Spinal cord (tissue), 10 donors: ENCODE measurements around the gene MYO19. TPM values are rescaled to one million over a fixed set of nuclear protein-coding genes. Genes with fewer than 3 reads are reported as not detected.
"Not testable (repeated sequence)": the region's sequence is repeated elsewhere in the genome, so short reads cannot be mapped to it uniquely, and the experiment has no call there.

Experiments
- DNase-seq, 6 donors: peaks; one replicate each; pipeline versions ENCODE4 v3.0.0 to v3.0.0-alpha.2; 2013 to 2015; ENCODE audit warnings: low spot score in 6 of 6, low read depth in 4 of 6
- H3K27ac ChIP-seq: one replicate; pipeline ENCODE4 v1.5.1; 2013; ENCODE audit warnings: low read depth, low read length, control low read depth
- H3K27me3 ChIP-seq: one replicate; pipeline ENCODE4 v1.6.1; 2013; ENCODE audit warnings: low read length; ENCODE audit not compliant: control insufficient read depth, insufficient read depth
- H3K36me3 ChIP-seq: one replicate; pipeline ENCODE4 v1.6.1; 2013; ENCODE audit warnings: low read length; ENCODE audit not compliant: control insufficient read depth, insufficient read depth
- H3K4me1 ChIP-seq: one replicate; pipeline ENCODE4 v1.6.1; 2013; ENCODE audit warnings: low read length; ENCODE audit not compliant: control insufficient read depth, insufficient read depth
- H3K4me3 ChIP-seq: one replicate; pipeline ENCODE4 v1.5.1; 2013; ENCODE audit warnings: low read depth, low read length, control low read depth
- H3K9me3 ChIP-seq: one replicate; pipeline ENCODE4 v1.6.1; 2013; ENCODE audit warnings: low read length; ENCODE audit not compliant: control insufficient read depth, insufficient read depth
- WGBS: methylation state at CpG from one replicate; pipeline ENCODE4 v1.1.5; 2013; ENCODE audit warnings: missing lambda C conversion rate; ENCODE audit not compliant: insufficient coverage; 5-methylcytosine and 5-hydroxymethylcytosine counted together
- polyA plus RNA-seq, 2 donors: library from polyadenylated mRNA; unstranded; fragments of 120-200 nt; gene quantifications; one replicate each; pipeline ENCODE4 v1.2.1, GENCODE V29; 2013; ENCODE audit not compliant: insufficient read length in 2 of 2
- small RNA-seq: library from RNA; depleted of rRNA; stranded (forward); fragments of <200 nt; gene quantifications from one replicate; pipeline ENCODE3, GENCODE V24; 2014; ENCODE audit warnings: low replicate concordance
- total RNA-seq, 2 donors: library from RNA; depleted of rRNA in 1 of 2; stranded (reverse); fragments of 120-200 nt in 1 of 2; fragments of >200 nt in 1 of 2; gene quantifications; one replicate each; pipeline versions ENCODE4 v1.2.3 to v1.2.4, GENCODE V29; 2013 to 2014
- donor health status: healthy.

Gene MYO19
- total and polyA plus RNA-seq, 4 donors, result 29.0 to 46.8 (median 36.2) TPM

- H3K27ac ChIP-seq, result no peak overlapping the region
- WGBS, result 96% methylated on average over 4 of the region's 5 CpGs
- H3K36me3 ChIP-seq, result no peaks in the 10 kb centered on the region
- DNase-seq, result no peak
- H3K9me3 ChIP-seq, result no peaks in the 10 kb centered on the region
- peaks cover 19% of the 10 kb centered on the region for H3K27me3 ChIP-seq
- peaks cover 6% of the 10 kb centered on the region for H3K4me1 ChIP-seq
- H3K4me3 ChIP-seq, result no peak overlapping the region
These were observed 75.6 kb downstream of the MYO19 start for GRCh38 chr17:36459045-36459444.

- H3K36me3 ChIP-seq, H3K27ac ChIP-seq, H3K9me3 ChIP-seq, H3K4me3 ChIP-seq, H3K4me1 ChIP-seq, DNase-seq, H3K27me3 ChIP-seq: not testable (repeated sequence)
- WGBS, result 99% methylated on average over 6 of the region's 9 CpGs
These were observed 77.0 kb downstream of the MYO19 start for GRCh38 chr17:36457701-36458100.

- 75% methylated on average over 8 of the region's 9 CpGs for WGBS
- H3K27me3 ChIP-seq, H3K27ac ChIP-seq, H3K9me3 ChIP-seq, H3K36me3 ChIP-seq, H3K4me1 ChIP-seq, DNase-seq, H3K4me3 ChIP-seq: not testable (repeated sequence)
These were observed 81.8 kb downstream of the MYO19 start for GRCh38 chr17:36452888-36453287.

GRCh38 chr17:36449997-36450396, 84.7 kb downstream of the MYO19 start:
- H3K4me3 ChIP-seq, DNase-seq, H3K4me1 ChIP-seq, H3K27ac ChIP-seq, H3K9me3 ChIP-seq, H3K27me3 ChIP-seq, H3K36me3 ChIP-seq: not testable (repeated sequence)
- no CpG with 5 or more reads among the region's 15 CpGs for WGBS

Small RNA genes within 50 kb of the gene (small RNA-seq; reads per million reads assigned to genes)
- not detected for gene RNA5SP439

Other genes with a start within 250 kb of the MYO19 start
- gene TBC1D3G, start 211.0 kb downstream of the MYO19 start, total RNA-seq, result not detected
- not detected for gene TBC1D3G, start 211.0 kb downstream of the MYO19 start, polyA plus RNA-seq
- gene TBC1D3H, start 146.4 kb downstream of the MYO19 start, total RNA-seq, result not detected
- gene TBC1D3H, start 146.4 kb downstream of the MYO19 start, polyA plus RNA-seq, result not detected
- gene ZNHIT3, start 48.2 kb downstream of the MYO19 start, total RNA-seq, result 10 to 100 TPM; 35.2 to 54.8 TPM
- 10 to 100 TPM; 72.6 to 73.6 TPM for gene ZNHIT3, start 48.2 kb downstream of the MYO19 start, polyA plus RNA-seq
- gene PIGW, start 119 bp upstream of the MYO19 start, total RNA-seq, result 1 to 10 TPM; 5.2 to 9.0 TPM
- gene PIGW, start 119 bp upstream of the MYO19 start, polyA plus RNA-seq, result 10 to 100 TPM in 1 of 2 donors, 1 to 10 TPM in 1; 8.1 to 11.6 TPM
- gene GGNBP2, start 10.1 kb upstream of the MYO19 start, total RNA-seq, result 10 to 100 TPM; 67.1 to 76.3 TPM
- 10 to 100 TPM; 64.0 to 70.6 TPM for gene GGNBP2, start 10.1 kb upstream of the MYO19 start, polyA plus RNA-seq
- 1 to 10 TPM; 6.0 to 9.4 TPM for gene DHRS11, start 57.0 kb upstream of the MYO19 start, total RNA-seq
- gene DHRS11, start 57.0 kb upstream of the MYO19 start, polyA plus RNA-seq, result 10 to 100 TPM; 20.6 to 24.5 TPM
- 1 to 10 TPM; 2.7 to 4.2 TPM for gene MRM1, start 66.7 kb upstream of the MYO19 start, total RNA-seq
- gene MRM1, start 66.7 kb upstream of the MYO19 start, polyA plus RNA-seq, result 1 to 10 TPM; 3.9 to 6.1 TPM